GM18502 (cell line): ENCODE results near the gene GNS.
"Not testable (repeated sequence)": the region's sequence is repeated elsewhere in the genome, so short reads cannot be mapped to it uniquely, and the experiment has no call there.

ENCODE experiments used
- ATAC-seq: cut with Tn5 transposase; IDR thresholded peaks from one replicate; pipeline ENCODE4 v1.9.1; 2021; ENCODE audit warnings: mild to moderate bottlenecking; ENCODE audit not compliant: unreplicated experiment, poor library complexity

The GNS gene

GRCh38 chr12:64706857-64707256, 52.3 kb downstream of the GNS start:
- no peak for ATAC-seq

- no peak for ATAC-seq
These were observed 52.9 kb downstream of the GNS start for GRCh38 chr12:64706306-64706705.

GRCh38 chr12:64701283-64701682, 57.9 kb downstream of the GNS start:
- ATAC-seq = no peak

GRCh38 chr12:64700532-64700931, 58.7 kb downstream of the GNS start:
- no peak for ATAC-seq

GRCh38 chr12:64699504-64700115, 59.6 kb downstream of the GNS start:
- ATAC-seq = no peak

- ATAC-seq = no peak
These were observed 63.0 kb downstream of the GNS start for GRCh38 chr12:64696080-64696741.

- ATAC-seq = no peak
These were observed 63.7 kb downstream of the GNS start for GRCh38 chr12:64695550-64695949.

- no peak for ATAC-seq
These were observed 64.8 kb downstream of the GNS start for GRCh38 chr12:64694130-64695040.

GRCh38 chr12:64691795-64692583, 67.2 kb downstream of the GNS start:
- ATAC-seq = no peak

GRCh38 chr12:64691227-64691794, 67.9 kb downstream of the GNS start:
- no peak for ATAC-seq

GRCh38 chr12:64690236-64690635, 69.0 kb downstream of the GNS start:
- not testable (repeated sequence) for ATAC-seq

- ATAC-seq = no peak
These were observed 70.5 kb downstream of the GNS start for GRCh38 chr12:64688715-64689114.

- no peak for ATAC-seq
These were observed 71.0 kb downstream of the GNS start for GRCh38 chr12:64688219-64688618.

GRCh38 chr12:64687816-64688215, 71.4 kb downstream of the GNS start:
- ATAC-seq = no peak

- ATAC-seq = no peak
These were observed 73.6 kb downstream of the GNS start for GRCh38 chr12:64685605-64686004.

- no peak for ATAC-seq
These were observed 74.2 kb downstream of the GNS start for GRCh38 chr12:64685050-64685449.

GRCh38 chr12:64683816-64684543, 75.2 kb downstream of the GNS start:
- ATAC-seq = no peak

GRCh38 chr12:64682572-64683277, 76.5 kb downstream of the GNS start:
- ATAC-seq = no peak
